ENCODE measurements around the gene TOR1AIP1. TPM values are rescaled to one million over a fixed set of nuclear protein-coding genes. Genes with fewer than 3 reads are reported as not detected.

The TOR1AIP1 gene
- total RNA-seq, 2 donors from 2014 or later: 61.8 to 62.0 TPM

GRCh38 chr1:179968994-179969919, 87.2 kb downstream of the TOR1AIP1 start:
- peaks cover 10% of the 10 kb centered on the region for H3K36me3 Mint-ChIP-seq (ENCODE audit: low read depth)
- H3K27me3 Mint-ChIP-seq: no peaks in the 10 kb centered on the region
- ATAC-seq (replicated peaks): no peak
- H3K27ac Mint-ChIP-seq: no peak overlapping the region
- peak overlapping the region; percentile 15 for H3K4me3 Mint-ChIP-seq
- no peaks in the 10 kb centered on the region for H3K9me3 Mint-ChIP-seq
- peaks cover 34% of the 10 kb centered on the region for H3K4me1 Mint-ChIP-seq

Other genes starting within 250 kb of the TOR1AIP1 start
- not detected for gene FAM163A, start 139.0 kb upstream of the TOR1AIP1 start, total RNA-seq
- gene TOR1AIP2, start 4.5 kb upstream of the TOR1AIP1 start, total RNA-seq: 10 to 100 TPM; 63.3 to 72.9 TPM
- gene CEP350, start 72.5 kb downstream of the TOR1AIP1 start, total RNA-seq: 10 to 100 TPM; 52.6 to 61.6 TPM

Measured in activated T-helper 17 cell treated with anti-CD3 and anti-CD28 coated beads, Interleukin-2, amount 50 U/mL, for 72 hours (primary cell).